NCI-H524 (cell line): ENCODE data around the gene STRIP1.

Experiments
- DNase-seq, 2 experiments: peaks; one replicate each; lab custom pipeline; 2025; lab: John Stamatoyannopoulos, UW

The STRIP1 gene, protein sequence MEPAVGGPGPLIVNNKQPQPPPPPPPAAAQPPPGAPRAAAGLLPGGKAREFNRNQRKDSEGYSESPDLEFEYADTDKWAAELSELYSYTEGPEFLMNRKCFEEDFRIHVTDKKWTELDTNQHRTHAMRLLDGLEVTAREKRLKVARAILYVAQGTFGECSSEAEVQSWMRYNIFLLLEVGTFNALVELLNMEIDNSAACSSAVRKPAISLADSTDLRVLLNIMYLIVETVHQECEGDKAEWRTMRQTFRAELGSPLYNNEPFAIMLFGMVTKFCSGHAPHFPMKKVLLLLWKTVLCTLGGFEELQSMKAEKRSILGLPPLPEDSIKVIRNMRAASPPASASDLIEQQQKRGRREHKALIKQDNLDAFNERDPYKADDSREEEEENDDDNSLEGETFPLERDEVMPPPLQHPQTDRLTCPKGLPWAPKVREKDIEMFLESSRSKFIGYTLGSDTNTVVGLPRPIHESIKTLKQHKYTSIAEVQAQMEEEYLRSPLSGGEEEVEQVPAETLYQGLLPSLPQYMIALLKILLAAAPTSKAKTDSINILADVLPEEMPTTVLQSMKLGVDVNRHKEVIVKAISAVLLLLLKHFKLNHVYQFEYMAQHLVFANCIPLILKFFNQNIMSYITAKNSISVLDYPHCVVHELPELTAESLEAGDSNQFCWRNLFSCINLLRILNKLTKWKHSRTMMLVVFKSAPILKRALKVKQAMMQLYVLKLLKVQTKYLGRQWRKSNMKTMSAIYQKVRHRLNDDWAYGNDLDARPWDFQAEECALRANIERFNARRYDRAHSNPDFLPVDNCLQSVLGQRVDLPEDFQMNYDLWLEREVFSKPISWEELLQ

DNA sequence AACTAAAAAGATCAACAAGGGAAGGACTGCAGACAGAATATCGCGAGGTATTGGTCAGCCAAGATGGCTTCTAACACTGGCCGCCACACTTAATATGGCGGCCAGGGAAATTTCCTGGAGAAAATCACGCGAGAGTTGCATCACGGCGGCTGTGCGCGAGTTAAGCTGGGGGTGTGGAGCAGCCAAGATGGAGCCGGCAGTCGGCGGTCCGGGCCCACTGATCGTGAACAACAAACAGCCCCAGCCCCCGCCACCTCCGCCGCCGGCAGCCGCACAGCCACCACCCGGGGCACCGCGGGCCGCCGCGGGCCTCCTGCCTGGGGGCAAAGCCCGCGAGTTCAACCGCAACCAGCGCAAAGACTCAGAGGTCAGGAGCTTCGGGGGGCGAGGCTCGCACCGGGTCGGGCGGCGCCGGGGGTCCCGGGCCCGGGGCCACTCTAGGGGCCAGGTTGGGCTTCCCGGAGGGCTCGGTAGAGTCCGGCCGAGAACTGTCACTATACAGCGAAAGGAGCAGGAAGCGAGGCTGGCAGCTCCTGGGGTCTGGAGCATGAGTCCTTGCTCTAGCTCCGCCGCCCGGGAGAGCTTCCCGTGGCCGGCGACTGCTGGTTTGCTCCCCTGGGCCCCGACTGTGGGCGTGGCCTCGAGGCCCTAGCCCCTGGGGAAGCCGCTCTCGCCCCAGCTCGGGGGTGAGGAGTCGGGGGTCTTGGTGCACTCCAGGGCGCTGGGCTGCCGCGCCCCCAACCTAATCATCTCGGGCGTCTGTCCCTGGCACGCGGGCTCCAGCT lies at the start of gene STRIP1:
STRIP1 (plus strand) TSS at position 174 of the 785 bp plus-strand sequence; CDS start at position 188, 14 bp downstream.
- DNase-seq = peak; percentile 90 to 91

DNA sequence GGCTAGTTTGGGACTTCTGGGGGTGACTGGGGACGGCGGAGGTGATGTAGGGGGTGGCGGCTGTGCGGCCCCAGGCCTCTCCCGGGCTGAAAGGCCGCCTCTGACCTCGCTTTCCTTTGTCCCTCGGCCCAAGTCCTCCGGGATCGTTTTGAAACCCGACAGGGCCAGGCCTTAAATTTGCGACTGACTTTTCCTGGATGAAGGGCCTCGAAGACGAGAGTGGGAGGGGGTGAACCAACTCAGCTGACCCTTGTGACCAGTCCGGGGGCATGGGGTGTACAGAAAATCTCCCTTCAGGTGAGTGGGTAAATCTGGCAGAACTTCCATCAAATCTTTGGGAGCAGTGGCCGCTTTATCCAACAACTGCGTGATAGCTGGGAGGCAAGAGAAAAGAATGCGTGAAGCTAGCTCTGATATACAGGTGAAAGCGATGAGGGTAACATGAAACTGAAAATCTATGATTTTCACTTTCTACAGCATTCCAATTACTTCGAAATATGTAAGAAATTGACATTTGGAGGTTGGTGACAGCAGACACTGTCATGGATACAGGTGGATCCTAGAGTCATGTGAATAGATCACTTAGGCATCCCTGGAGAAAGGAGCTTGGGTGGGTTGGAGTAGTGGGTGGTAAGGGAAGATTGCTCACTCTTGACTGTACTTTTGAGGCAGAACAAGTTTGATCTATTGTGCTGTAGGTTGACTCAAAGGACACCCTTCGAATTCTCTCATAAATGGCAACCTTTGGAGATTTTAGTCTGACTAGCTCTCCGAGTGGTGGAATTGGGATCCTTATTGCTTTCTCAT lies 49.0 kb upstream of the STRIP1 start:
- peak in 1 of 2 experiments; percentile 14 for DNase-seq

DNA sequence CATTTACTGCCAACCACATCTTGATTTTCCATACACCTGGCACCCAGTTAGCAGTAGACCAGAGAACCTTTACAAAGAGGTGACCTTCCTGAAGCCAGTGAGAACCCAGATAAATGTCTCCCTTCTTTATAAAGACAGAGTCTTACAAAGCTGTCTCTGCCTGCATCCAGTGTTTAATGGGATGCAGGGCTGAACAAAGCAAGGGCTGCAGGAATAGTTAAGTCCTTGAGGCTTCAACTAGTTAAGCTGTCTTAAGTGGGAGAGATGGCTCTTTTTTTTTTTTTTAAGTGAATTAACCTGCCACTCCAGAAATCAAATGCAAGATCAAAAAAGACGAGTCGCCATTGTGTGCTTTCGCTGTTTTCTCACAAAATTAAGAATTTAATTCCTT lies 48.4 kb upstream of the STRIP1 start:
- DNase-seq = peak in 1 of 2 experiments; percentile 31

DNA sequence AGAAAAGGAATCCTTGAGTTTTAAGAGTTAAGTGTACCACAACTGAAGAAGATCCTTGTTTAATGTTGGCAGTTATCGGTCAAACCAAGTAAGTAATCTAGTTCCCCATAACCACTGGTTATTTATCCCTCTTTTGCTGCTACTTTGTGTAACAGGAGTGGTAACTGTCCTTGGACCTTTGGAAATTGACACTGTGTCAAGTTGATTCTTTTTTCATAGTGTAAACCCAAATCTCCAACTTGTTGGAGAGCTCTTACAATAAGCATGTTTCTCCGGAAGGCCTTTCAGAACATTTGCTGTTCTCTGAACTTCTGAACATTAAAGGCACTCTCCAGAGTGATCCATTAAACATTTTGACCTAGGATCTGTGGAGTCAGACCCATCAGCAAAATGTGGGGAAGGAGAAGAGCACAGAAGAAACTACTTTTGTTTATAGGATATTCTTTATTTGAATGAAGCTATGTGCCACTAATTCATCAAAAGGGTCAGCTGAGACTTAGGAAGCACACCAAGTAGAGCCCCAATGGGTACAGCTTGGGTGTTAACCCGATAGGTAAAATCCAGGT lies 46.0 kb upstream of the STRIP1 start:
- no peak for DNase-seq

DNA sequence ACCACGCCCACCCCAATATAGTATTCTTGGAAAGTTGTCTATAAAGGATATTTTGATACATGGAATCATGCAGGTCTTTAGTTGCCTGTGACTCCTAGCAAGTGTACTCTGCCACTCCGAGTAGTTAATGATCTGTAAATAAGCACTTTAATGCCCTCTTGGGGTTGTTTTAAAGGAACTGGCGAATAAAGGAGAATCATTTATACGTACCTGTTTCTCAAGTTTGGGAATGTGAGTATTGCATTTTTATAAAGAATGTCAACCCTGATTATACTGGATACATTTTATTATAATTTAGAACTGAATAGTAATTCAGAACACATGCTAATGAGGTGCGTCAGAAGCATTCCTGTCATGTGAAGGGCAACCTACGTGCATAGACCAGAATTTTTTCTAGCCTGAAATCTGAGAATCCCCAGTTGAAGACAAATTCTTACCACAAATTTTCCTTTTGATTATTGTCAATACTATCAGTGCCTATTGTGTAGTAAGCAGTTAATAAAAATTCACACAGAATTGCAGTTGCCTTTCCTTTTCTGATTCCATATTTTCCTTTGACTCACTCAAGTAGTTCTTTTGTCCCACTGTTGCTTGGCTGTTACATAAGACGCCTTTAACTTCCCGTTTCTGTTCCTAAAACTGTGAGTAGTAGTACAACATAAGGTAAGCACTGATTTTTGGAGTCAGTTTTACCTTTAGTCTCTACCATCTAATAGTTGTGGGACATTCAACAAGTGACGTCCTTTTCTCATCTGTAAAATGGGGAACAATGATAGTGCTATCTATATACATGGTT lies 44.7 kb upstream of the STRIP1 start:
- DNase-seq = no peak

DNA sequence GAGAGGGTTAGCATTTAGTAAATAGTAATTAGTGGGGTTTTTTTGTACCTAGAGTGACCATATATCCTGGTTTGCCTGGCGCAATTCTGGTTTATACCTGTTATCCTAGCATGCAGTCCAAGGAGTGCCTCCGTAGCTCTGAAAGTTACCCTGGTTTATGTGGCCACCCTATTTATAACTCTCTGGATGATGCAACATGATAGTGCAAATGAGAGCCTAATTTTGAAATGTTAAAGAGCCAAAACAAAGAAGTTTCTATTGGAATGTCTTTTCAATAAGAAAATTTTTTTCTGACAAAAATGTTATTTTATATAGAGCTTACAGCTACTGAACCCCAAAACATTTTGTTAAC lies 44.1 kb upstream of the STRIP1 start:
- no peak for DNase-seq

DNA sequence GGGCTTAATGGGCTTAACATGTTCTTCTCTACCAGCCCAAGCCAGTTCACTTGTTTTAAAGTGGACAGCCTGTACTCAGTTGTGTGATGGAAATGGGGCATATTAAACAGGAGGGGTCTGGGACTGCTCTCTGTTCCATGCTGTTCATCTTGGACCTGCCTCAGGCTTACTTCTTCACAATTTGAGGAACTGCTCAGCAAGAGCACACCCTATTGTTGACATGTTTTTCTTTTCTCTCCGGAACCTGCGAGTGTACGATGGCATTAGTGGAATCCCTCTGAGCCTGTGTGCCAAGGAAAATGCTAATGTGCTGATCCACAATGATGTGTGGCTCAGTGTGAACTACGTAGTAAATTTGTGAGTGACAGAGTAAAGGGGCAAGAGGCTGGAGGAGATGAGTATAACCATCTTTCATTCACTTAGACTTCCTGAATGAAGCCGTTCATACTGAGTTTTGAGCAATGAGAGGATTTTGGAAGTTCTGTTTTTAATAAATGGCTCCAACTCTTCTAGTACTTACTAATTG lies 43.0 kb upstream of the STRIP1 start:
- DNase-seq = no peak

DNA sequence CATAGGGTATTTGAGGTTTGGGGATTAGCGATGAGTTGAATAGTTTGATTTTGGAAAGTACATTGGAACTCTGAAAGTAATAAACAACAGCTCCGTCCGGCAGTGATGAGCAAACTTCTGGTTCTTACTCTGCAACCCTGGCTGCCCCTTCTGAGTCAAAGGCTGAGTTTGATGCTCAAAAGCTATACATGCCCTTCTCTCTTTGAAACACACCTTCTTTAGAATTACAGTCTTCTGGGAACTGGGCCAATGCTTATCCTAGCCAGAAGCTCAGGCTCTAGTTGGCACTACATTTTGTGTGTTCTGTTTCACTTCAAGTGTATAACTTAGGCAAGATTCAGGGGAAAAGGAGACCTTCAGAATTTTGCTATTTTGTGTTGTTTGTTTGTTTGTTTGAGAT lies 40.5 kb upstream of the STRIP1 start:
- DNase-seq = no peak

DNA sequence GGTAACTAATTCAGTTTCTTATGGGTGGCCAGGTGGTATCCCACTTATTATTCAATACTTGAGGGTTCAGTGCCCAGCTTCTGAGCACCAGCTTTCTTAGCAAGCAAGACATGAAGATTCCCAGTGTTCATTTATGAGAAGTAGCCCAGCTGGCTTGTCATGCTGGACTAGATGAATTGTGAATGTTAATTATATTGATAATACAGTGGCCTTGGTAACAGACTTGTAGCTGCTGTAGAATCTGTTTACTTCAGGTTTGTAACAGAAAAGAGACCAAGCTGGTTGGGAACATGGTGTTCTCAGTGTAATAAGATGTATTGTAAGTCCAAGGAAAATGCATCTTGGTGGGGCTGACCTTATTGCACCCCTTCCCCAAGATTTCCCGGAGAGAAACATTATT lies 39.8 kb upstream of the STRIP1 start:
- peak; percentile 74 to 96 for DNase-seq

DNA sequence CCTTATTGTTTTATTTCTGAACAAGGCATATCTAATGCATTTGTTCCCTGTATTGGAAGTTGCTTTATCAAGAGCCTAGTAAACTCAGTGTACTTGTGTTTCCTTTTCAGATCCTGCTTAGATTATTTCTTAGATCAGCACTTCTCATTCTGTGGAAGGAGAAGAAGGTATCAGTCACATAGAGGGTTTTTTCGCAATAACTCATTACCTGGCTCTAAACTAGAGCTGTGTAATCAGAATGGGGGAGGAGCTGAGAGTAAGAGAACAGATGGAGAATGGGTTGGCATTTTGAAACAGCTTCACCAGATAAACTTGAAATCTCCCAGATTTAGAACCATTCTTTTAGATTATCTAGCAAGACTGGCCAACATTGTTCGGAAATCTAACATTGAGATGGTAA lies 38.9 kb upstream of the STRIP1 start:
- peak in 1 of 2 experiments; percentile 41 for DNase-seq

DNA sequence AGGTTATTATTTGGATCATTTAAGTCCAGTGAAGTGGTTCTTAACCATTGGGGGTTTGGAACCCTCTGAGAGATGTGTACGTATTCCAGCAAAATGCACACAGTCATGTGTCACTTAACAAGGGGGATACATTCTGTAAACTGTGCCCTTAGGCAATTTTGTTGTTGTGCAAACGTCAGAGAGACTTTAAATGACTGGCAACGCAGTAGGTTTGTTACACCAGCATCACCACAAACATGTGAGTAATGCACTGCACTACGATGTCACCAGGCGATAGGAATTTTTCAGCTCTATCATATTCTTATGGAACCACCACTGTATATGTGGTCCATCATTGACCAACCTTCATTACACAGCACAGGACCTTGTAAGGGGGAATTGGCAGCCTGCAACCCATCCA lies 37.9 kb upstream of the STRIP1 start:
- DNase-seq = no peak

DNA sequence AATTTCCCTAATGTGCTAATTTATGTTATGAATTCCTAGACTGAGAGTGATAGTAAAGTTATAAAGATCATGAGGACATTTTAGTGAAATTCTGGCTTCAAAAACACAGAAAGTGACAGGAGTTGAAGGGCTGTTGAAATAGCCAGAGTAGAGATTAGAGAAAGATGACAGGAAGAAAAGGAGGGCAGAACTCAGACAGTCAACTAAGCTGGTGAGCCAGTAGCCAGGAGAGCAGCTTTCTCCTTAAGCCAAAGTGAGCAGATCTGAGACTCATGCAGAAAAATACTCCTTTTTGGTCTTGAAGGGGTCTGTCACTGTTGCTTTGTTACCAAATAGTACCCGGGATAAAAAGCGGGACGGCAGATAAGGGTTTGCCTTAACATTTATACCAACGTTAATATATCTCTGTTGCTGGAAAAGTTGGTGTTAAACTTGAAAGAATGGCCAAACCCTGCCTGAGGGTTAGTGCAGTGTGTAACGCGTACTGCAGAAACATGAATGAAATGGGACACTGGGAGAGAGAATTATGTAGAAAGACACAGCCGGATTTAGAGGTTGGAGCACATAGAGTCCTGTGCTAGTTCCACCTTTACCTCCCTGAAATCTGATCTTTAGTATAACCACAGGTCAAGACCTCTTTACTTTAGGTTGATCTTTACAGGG lies 37.1 kb upstream of the STRIP1 start:
- DNase-seq = no peak

DNA sequence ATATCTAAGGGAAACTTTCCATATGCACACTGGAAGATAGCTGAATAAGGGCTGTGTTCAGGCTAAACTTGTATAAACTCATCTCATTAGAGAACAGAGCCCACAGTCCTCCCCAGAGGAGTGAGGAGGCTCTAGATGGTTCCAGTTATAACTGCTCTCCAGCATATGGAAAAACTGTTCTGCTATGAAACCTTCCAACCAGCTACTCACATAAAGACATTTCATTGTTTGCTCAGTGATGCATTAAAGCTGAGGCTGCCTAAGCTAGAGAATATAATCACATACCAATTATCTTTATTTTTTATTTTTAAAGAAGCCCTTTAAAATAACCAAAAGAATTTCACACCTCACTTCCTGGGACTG lies 36.6 kb upstream of the STRIP1 start:
- no peak for DNase-seq

DNA sequence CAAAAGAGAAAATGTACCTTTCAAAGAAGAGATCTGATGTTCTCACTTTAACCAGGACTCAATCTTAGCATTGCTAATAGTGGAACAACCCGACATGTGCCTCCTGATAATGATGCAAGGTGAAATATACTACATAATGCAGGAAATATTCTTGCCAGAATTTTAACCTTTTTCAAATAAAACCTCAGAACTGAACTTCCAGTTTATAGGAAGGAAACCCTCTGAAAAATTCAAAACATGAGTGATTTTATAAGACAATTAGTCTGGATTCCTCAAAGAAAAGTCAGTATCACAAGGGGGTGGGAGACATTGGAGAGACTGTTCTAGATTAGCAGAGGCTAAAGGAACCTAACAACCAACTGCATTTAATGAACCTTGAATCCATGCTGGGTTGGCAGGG lies 31.7 kb upstream of the STRIP1 start:
- no peak for DNase-seq

DNA sequence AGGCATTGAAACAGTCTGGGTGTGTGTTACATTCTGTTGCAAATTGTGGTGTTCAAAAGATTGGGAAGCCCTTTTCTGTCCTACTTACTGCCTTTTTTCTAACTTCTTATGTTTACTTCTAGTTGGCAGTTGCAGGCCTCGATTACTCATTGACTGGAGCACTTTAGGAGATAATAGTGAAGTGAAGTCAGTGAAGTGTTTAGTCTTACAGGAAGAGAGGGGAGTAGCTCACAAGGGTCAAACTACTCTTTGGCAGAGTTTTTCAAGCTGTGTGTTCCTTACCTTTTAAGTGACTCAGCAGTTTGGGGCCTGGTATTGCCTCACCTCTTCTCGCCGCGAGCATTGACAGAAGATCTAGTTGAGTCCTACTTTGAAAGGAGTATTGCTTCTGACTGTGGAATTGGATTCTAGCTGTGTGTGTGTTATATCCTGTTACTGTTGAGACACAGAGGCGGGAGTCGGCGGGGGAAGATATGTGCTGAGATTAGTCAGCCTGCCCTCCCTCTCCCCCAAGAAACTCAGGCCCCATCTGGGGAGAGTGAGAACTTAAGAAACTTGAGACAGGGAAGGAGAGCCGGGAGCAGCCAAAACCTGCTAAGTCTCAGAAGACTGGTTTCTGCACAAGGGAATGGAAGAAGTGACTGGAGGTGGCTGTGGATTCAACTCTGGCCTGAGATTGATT lies 30.5 kb upstream of the STRIP1 start:
- peak; percentile 59 to 90 for DNase-seq

DNA sequence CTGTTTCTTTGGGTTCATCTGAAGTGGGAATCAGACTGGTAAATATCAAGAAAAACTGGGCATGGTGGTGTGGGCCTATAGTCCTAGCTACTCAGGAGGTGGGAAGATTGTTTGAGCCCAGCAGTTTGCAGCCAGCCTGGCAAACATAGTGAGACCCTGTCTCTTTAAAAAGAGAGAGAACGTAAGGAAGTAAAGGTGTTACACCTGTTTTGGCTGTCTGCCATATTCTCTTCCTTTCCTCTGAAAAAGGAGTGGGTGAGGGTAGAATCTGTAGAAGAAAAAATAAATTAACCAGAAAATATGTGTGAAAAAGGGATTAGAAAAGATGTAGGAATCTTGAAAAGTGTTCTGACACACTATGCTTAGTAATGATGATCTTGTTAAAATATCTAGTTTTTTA lies 29.8 kb upstream of the STRIP1 start:
- no peak for DNase-seq

DNA sequence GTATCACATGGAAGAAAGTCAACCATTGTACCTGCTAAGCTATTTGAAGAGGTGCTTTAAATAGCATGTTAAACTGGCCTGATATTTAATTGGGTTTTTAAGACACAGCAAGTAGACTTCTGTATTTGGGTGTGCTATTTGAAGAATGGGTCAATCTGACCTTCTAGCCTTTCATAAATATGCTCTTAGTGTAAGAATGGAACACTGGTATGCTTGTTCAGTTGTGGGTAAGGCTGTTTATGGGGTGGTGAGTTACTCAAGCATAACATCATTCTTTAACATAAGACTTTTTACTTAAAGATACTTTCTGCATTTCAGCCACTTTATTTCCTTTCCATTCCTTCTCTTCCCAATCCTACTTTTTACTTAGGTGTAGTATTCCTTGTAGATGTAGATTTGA lies 28.5 kb upstream of the STRIP1 start:
- DNase-seq = no peak

DNA sequence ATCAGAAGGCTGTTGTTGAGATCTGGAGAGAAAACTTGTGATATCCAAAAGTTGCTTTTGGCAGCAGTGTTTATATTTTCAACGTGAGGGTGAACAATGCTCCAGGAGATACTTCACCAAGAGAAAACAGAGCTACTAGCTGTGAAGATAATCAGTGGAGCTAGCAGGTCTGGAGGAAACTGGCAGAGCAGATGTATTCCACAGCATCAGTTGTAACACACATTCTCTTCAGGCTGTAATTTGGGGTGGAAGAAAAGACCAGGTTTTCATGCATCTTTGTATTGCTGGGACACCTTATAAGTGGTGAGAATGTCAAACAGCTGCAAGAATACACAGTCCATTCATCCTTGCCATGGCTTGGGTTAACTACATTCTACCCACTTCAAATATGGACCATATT lies 27.9 kb upstream of the STRIP1 start:
- DNase-seq = no peak
